ENCODE data around the gene MSX1.

Gene MSX1

DNA sequence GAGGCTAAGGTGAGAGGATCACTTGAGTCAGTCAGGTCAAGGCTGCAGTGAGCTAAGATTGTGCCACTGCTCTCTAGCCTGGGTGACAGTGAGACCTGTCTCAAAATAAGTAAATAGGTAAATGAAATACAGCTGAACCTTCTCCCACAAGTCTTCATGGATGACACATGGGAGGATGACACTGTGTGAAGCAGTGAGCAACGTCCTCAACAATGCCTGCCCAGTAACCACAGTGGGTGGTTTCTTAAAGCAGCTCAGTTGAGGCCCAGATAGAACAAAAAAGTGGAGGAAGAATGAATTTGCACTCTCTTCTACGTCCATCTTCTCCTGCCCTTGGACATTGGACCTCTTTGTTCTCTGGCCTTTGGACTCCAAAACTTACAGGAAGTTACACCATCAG is 52.7 kb downstream of the MSX1 start:
- no peak for DNase-seq (ENCODE audit: low read depth in 2 of 2)

DNA sequence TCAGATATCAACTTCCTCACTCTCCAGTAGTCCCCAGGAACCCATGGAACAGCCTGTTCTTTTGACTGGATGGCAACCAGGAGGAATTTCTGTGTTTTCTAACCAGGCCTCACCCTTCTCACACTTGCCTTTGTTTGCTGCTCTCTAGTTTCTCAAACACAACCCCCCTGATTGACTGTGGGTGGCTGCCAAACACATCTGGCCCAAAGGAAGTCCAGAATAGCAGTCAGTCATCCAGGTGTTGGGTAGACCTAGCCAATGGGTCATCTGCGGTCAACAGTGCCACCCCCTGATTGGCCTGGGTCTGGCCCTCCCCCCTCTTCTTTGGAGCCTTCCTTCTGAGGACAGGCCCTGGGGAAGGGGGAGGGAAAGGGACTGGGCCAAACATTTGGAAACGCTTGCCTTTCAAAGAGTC is 53.7 kb downstream of the MSX1 start:
- no peak for DNase-seq (ENCODE audit: low read depth in 2 of 2)
